ENCODE measurements around the gene SNRNP48.

SNRNP48 gene

DNA sequence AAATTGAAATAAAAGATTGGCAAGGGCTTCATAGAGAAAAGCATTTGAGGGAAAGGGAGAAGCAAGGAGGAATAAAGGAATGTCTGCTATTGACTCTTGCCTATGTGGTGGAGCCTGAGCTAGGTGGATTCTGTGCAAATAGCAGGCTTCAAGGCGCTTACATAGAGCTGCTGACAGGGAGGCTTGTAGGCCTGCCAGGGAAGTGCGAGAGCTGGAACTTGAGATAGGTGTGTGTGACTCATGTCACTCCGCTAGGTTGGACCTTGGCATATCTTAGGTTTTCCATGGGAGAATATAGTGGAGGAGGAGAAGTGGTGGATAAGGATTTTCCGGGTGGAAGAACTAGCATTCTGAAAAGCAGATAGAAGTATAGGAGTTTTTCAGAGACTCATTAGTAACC, 14.0 kb downstream of the SNRNP48 start:
- no peak for DNase-seq

DNA sequence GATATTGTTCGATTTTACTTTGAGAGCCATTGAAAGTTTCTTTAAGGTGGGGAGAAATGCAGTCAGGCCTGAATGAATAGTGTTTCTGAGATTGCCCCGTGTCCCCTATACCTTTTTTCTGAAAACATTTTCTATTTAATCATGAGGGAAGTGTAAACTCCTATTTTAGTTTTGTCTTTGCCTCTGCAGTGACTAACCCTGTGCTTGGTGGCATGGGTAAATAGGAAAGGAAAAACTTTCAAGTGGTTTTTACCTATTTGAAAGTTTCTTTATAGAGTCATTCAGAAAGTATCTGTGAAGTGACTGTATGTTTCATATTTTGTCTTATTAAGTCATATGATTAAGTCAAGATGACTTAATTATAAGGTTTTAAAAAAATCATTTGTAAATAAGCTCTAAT, 14.5 kb downstream of the SNRNP48 start:
- no peak for DNase-seq

DNA sequence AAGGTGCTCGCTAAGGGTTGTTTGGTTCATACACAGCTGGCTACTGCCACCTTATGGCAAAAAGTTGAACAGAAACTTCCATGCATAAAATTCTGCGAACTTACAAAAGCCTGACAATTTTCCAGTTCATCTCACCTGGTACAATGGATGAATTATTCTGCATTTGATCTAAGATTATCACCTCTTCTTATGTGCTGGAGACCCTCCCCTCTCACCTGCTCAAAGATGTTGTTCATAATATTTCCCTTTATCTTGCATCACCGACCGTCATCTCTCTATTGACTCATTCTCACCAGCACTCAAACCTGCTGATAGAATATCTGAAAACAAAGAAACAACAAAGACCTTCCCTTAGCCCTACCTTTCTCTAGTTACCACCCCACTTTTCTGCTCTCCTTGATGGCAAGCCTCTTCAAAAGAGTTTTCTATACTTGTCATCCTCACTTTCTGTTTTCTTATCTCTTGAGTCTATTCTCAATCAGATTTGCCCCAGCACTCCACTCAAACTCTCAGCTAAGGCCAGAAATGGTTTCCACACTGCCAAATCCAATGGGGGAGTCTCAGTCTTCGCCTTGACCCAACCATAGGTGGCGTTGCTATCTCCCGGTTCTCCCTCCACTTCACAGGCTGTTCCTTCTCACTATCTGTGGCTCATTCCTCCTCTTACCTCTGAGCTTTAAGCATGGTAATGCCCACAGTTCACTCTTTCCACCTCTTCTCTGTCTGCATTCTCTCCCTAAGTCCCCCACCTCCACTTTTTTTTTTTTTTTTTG, 25.8 kb downstream of the SNRNP48 start:
- DNase-seq = peak in 2 of 5 donors; percentile 21 to 29

DNA sequence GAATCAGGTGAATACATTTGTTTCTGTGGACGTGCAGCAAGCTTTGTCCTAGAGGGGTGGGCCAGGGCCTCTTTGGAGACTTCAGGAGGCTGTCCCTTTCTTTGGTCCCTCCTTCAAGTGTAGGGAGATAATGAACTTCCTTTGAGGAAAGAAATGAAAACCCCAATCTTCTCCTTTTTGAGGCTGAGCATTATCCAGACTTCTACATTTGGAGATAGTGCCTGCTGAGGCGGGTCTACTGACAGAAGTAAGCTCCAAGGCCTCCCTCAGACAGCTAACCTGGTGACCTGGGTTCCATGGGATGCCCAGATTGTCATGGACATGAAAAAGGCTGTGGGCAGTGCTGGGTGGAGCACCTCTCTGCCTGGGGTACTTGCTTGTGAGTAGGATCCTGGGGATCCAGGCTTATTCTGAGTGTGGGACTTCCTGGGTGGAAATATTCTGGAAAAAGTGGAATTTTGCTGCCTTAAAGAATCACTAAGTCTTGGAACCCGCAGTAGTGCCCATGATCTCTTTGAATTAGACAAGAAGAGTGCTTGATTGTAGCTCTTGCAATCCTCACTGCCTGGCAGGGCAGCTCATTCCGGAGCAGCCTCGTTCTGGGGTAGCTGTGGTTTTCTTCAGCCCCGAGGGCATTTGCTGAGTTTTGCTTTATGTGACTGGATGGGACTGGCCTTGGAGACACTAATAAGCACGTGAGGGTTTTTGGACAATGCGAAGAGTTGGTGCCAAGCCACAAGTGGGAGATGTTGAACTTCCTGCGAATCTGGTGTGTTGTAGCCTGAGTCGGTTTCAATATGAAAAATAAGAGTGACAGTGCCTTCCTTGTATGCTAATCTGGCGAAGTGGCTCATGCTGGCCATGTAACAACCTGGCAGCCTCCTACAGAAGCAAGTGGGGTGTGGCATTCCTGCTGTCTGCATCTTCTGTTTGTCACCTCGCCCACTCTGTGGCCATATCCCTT, 28.1 kb downstream of the SNRNP48 start:
- peak in 1 of 5 donors; percentile 30 for DNase-seq

DNA sequence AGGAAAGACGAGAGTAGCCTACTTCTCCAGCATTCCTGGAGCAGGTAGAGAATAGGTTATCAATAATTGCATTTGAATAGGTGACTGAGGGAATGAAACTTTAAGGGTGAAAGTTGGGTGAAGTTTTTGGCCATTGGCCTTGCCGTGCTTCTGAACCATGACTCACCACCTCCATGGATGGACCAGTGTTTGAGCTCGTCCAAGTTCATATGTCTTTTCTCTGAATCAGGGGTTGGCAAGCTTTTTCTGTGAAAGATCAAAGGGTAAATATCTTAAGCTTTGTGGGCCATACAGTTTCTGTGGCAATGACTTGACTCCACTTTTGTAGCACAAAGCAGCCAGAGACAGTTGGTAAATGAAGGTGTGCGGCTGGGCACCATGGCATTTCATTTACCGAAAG, 31.8 kb downstream of the SNRNP48 start:
- DNase-seq = no peak

DNA sequence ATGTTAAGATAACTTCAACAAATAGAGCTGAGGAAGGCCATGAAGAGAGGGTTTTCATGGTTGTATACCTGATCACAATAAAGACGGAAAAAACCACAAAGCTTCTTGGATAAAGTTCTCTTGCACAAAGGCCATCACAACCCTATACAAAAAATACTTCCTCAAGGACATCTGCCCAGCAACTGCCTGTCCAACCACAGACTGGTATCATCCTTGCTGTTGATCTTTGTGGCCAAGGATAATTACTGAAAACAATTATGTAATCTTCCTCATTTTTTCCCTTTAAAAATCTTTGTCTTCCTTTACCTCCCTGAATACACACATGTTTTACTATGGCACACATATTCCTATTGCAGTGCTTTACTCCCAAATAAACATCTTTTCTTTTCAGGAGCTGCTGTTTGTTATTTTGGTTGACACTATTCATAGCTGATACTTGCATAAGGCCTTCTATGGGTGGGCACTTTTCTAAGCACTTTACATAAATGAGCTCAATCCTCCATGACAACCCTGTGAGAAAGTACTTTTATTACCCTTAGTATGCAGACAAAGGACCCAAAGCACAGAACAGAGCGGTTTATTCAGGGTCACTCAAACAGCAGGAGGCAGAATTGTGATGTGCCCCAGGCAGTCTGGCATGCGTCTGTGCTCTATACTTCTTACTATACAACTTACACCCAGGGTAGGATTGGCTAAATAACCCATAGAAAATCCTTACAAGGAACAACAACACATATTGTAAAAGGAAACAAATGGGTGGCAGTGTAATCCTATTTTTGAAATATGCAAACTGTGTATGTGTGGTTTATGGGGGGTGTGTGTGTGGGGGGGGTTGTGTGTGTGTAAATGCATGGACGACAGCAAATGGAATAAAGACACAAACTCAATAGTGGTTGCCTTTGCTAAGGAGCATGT, 35.1 kb downstream of the SNRNP48 start:
- DNase-seq = no peak

DNA sequence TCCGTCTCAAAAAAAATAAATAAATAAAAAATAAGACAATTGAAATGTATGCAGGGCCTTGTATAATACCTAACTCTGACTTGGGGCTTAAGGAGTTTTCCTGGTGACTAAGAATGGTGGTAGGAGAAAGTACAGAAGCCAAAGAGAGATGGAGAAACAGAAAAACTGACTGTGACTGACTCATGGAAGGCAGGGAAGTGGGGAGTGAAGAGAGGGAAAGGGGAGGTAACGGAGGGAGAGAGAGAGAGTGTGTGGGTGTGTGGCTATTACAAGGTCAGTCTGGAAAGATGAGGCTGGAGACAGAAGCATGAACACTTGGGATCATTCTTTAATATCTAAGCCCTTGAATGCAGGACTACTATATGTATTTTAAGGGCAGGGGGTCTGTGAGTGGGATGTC, 38.5 kb downstream of the SNRNP48 start:
- DNase-seq = no peak

DNA sequence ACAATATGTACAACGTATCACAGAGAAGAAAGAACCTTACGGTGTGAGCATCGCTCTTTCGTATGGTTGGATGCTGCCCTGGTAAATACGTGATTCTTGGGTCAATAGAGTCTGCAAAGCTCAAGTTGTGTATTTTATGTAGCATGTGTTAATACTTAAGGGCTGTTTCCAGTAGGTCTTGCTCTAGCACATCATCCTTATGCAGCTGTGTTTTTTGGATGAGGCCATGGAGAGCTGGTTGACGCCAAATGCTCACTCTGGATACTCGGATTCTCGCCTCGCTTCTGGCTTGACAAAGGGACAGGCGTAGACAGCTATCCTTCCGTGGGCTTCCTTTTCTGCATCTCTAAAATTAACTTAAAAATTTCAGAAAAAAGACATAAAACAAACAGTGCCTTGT, 38.9 kb downstream of the SNRNP48 start:
- DNase-seq = no peak

DNA sequence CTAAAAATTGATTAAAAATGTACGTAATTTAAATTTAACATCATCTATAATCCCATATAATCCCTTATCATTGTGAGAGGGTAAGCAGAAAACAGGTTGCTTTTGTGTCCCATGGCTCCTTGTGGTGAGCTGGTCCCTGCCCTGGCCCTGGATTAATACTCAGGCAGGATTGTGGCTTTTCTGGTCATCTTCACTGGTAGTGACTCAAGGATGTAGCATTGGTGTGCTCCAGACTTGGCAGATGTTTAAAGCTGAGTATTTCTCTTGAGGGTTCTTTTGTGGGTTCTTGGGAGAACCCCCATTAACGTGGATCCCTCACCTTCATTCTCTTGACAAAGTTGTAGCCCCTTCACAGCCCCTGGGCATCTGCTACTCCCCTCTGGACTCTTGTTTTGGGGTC, 39.3 kb downstream of the SNRNP48 start:
- DNase-seq = no peak

DNA sequence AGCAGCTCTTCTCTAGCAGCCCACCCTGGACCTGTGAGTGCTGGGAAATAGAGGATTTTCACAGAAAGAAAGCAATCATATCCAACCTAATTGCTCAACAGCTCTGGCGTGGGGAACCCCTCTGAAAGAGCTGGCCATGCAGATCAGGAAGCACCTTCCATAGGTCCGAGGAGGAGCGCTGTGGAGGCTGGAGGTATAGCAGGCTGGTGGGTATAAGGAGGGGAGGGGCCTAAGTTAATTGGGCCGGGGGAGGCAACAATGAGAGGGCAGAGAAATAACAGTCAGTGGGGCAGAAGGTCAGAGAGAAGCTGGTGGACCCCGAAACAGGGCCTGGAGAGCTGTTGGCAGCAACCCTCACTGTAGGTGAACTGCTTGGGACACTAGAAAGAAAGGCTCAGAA, 40.8 kb downstream of the SNRNP48 start:
- DNase-seq = no peak

DNA sequence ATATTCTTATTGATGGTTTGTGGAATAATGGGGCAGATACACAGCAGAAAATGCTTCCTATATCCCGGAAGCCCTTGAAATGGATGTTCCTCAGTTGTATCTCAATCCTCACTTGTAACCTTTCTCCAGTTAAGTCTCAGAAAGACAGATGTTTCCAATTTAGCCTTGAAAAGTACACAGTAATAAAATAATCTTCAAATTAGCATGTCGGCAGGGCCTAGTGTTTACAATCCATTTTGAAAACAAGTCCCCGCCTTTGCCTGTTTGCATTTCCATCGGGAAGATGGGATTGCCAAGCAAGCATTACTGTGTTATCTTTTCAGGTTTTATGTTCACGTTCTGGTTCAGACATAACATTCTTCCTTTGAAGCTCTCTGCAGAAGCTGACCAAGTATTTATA, 41.5 kb downstream of the SNRNP48 start:
- DNase-seq = no peak

DNA sequence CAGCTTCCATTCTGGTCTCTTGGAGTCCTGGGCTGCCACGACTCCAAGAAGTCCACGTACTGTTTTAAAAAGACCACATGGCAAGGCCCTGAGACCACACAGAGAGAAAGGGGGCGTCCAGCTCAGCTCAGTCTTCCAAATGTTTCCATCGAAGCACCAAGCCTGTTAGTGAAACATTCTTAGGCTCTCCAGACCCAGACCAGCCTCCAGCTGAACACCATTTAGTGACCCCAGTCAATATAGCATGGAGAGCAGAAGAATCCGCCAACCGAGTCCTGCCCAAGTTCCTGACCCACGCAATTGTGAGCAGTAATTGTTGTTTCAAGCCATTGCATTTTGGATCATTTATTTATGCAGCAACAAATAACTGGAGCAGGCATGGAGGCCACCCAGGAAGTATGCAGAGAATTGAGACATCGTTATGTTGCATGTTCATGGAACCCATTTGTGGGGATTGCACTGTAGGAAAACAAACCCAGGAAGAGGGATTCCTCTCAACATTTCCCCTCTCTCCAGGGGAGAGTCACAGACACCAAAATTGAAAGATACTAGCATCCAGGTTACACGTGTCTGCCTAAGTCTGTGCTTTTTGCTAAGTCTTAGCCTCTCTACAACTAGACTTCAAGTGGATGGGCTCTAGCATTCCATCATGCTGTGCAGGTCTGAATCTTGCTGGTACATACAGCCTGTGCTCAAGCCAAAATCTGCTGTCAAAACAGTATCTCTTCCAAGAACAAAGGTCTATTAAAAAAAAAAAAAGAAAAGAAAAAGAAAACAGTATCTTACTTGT, 42.7 kb downstream of the SNRNP48 start:
- DNase-seq = no peak

DNA sequence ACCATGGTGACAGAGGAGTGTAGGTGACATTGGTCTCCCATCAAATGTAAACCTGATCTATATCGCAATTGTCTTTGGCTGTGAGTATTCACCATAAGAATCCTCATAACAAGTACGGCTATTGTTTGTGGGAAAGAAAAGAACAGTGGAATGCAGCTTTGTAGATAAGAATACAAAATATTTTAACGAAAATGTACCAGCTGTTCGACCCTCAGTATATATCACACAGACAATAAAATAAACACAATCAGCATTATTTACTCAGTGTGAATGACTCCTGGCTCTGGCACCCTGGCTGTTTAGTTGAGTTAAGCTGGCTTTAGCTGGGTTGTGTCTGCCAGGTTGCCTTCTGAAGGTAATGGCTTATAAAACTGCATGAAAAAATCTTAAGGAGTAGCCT, 43.4 kb downstream of the SNRNP48 start:
- DNase-seq = no peak

DNA sequence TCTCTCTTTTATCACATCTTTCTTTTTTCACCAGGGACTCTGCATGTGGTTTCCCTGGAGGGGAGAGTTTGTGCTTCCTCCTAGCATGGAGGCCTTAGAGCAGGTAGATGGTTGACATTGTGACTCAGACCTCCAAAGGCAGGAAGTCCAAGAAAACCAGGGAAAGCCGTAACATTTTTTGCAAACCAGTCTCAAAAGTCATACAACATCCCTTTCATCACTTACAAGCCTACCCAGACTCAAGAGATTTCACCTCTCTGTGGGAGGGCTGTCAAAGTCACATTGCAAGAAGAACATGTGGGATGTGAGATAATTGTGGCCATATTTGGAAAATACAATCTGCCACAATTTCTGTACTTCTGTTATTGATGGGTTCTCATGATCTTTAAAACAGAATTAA, 46.2 kb downstream of the SNRNP48 start:
- no peak for DNase-seq

DNA sequence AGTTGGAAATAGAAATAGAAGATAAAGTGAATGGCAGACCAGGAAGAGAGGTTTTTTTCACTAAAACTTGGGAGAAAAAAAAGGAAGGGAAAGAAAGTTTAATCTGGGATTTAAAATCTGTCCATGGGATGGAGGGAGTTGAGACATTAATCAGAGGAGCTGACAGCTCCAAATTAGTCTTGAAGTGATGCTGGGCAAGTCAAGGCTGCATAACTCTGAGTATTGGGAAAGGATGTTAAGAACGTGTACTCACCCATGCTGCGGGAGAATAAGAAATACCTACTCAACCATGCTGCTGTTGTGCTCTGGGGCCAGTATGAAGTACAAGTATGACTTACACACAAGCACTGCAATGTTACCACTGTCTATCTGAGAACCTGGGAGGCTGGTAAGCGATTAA, 47.5 kb downstream of the SNRNP48 start:
- DNase-seq = no peak

DNA sequence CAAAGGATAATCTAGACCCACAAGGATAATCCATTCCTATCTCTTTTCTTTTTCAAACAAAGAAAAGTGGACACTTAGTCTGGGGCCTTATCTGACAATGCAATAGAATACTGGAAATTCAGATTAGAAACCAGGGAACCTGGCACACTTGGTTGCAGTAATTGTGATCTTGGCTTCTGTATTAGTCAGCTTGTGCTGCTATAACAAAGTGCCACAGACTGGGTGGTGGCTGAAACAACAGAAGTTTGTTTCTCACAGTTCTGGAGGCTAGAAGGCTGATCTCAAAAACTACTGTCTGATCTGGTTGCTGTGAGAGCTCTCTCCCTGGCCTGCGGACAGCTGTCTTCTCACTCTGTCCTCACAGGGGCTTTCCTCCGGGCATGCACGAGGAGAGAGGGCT, 49.4 kb downstream of the SNRNP48 start:
- DNase-seq = no peak

DNA sequence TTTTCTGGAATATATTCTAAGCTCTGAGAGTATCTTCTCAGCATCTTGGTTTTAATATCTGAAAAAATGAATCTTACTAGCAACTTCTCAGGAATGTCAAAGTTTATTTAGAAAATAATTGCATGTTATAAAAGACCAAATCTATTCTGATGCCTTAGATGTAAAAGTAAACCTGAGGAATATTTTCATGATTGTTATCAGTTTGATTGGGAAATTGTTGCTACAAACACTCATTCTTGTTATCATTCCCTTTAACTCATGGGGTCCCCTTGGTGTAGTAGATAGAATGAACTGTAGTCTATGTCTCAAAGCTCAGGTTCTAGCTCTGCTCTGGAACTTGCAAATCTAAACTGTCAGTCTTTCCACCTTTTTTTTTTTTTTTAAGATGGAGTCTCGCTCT, 50.0 kb downstream of the SNRNP48 start:
- DNase-seq = no peak

DNA sequence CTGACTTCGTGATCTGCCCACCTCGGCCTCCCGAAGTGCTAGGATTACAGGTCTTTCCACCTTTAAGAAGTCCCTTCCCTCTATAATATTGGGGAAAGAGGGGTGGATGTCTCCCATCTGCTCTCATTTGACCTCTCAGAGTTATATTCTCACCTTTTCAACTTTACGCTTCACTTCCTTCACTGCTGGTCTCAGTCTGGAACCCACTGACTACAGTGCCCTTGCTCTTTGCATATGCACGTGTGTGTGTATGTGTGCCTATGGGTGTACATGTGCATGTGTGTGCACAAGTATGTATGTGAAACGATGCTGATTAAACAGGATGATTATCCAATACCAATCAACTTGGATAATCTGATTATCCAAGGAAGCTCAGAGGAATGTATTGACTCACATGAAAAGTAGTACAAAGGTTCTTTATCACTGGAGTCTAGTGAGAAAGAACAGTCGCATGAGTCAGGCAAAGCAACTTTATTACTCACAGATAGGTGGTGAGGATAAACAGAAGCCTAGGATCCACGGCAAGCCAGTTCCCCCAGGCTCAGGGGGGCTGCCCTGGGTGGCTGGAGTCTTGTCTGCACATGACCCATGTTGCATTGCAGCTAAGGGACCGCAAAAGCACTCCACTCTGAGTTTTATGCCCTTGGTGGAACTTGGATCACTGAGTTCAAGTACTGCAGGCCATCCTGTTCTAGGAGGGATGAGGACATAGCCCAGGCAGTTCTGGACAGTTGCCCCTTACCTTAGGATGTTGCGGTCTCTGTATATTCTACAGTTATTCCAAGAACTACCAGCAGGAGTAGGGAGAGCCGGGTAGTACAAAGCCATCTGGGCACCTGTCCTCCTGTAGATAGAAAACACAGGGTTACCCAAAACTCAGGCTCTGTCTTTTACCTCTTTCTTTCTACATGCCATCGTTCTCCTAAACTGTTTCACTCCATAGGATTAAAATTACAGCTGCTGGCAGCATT, 50.9 kb downstream of the SNRNP48 start:
- no peak for DNase-seq

DNA sequence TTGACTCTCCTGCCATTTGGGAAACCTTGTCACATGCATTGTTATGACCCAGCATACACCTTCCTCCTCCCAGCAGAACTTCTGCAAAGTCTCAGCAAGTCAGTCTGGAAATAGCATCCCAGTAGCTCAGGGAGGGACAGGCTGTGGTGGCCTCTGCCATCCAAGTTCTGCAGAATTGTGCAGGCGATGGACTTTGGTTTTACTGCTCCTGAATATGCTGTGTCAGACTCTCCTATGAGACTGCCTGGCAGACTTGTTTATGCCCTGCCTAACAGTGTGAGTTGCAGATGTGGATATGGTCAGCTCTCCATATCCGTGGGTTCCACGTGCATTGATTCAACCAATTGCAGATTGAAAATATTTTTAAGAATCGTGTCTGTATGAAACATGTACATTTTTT, 52.8 kb downstream of the SNRNP48 start:
- DNase-seq = no peak

DNA sequence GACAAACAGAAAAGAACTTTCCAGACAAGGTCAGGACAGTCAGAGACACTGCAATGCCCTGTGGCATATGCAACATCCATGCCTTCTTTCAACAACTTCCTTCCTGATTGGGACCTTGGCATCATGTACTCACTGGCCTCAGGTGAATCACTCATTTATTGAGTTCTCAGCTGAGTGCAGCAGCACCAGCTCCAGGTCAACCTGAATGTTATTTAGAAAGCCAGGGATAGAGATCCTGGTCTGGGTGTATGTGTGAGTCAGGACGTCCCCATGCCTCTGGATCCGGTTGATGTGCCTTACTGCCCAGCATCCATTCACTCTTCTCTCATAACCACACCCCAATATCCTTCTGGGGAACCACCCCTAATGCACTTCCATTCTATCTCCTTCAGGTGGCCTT, 54.4 kb downstream of the SNRNP48 start:
- no peak for DNase-seq

DNA sequence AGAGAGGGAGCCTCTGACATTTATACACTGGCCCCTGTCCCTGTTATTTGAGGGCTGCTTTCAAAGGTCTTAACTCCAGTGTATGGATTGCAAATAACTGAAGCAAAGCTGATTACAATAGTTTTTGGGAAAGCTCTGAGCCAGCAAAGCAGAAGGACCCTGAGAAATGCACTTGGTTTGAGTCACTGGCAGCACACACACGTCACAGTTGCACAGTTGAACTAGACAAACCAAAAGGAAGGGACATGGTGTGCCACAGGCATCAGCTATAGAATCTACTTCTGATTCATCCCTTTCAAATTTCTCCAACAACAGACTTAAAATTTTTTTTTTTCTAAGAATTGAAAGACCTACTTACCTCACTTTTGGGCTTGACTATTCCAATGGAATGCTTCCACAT, 56.4 kb downstream of the SNRNP48 start:
- no peak for DNase-seq
